Measurements from ENCODE around the gene AFAP1L1. TPM values are rescaled to one million over a fixed set of nuclear protein-coding genes. Genes with fewer than 3 reads are reported as not detected.

The AFAP1L1 gene
- polyA plus RNA-seq, 1 experiment = 1.8 TPM

GRCh38 chr5:149260761-149261160 is 10.9 kb upstream of the AFAP1L1 start:
- no peak for DNase-seq (ENCODE audit: low read depth, low spot score)

GRCh38 chr5:149261246-149261645 is 10.4 kb upstream of the AFAP1L1 start:
- Histone ChIP-seq H3K27ac (ENCODE audit: low read depth, low read length) (no peak overlapping the region), H3K9me3 (ENCODE audit: control insufficient read depth, insufficient read depth, low read length) (no peaks in the 10 kb centered on the region), H3K27me3 (ENCODE audit: control insufficient read depth, insufficient read depth, low read length) (peaks cover 3% of the 10 kb centered on the region), H3K4me3 (ENCODE audit: low read depth, low read length) (no peak overlapping the region)
- no peak for DNase-seq (ENCODE audit: low read depth, low spot score)
- ChIA-PET CTCF (interaction anchor here (0.7 to 1.2 kb wide), 2 partner anchors 64 to 131 kb away, joined by 3 read pairs; no protein-coding TSS in a partner anchor), POLR2A (no interaction called here)
- TF ChIP-seq CTCF (IDR thresholded peaks at IDR 0.05; ENCODE audit: low read depth, low read length) = no peak

More at GRCh38 chr5:149260761-149261160, 10.9 kb upstream of the AFAP1L1 start:
- no peak overlapping the region for H3K4me3 ChIP-seq (ENCODE audit: low read depth, low read length)
- ChIA-PET POLR2A (no interaction called here), CTCF (no interaction called here)
- H3K27ac ChIP-seq (ENCODE audit: low read depth, low read length) = no peak overlapping the region
- TF ChIP-seq CTCF (IDR thresholded peaks at IDR 0.05; ENCODE audit: low read depth, low read length) = no peak
- peaks cover 3% of the 10 kb centered on the region for H3K27me3 ChIP-seq (ENCODE audit: control insufficient read depth, insufficient read depth, low read length)
- no peaks in the 10 kb centered on the region for H3K9me3 ChIP-seq (ENCODE audit: control insufficient read depth, insufficient read depth, low read length)

GRCh38 chr5:149262315-149262714 is 9.3 kb upstream of the AFAP1L1 start:
- POLR2A ChIA-PET = no interaction called here
- no peak overlapping the region for H3K27ac ChIP-seq (ENCODE audit: low read depth, low read length)
- H3K27me3 ChIP-seq (ENCODE audit: control insufficient read depth, insufficient read depth, low read length) = peaks cover 3% of the 10 kb centered on the region
- no peak for DNase-seq (ENCODE audit: low read depth, low spot score)
- no peak for TF ChIP-seq CTCF (IDR thresholded peaks at IDR 0.05; ENCODE audit: low read depth, low read length)
- H3K4me3 ChIP-seq (ENCODE audit: low read depth, low read length) = no peak overlapping the region
- H3K9me3 ChIP-seq (ENCODE audit: control insufficient read depth, insufficient read depth, low read length) = no peaks in the 10 kb centered on the region
- CTCF ChIA-PET = interaction anchor here (1.2 kb wide), 1 partner anchor 132 kb away, joined by 3 read pairs; no protein-coding TSS in a partner anchor

DNA sequence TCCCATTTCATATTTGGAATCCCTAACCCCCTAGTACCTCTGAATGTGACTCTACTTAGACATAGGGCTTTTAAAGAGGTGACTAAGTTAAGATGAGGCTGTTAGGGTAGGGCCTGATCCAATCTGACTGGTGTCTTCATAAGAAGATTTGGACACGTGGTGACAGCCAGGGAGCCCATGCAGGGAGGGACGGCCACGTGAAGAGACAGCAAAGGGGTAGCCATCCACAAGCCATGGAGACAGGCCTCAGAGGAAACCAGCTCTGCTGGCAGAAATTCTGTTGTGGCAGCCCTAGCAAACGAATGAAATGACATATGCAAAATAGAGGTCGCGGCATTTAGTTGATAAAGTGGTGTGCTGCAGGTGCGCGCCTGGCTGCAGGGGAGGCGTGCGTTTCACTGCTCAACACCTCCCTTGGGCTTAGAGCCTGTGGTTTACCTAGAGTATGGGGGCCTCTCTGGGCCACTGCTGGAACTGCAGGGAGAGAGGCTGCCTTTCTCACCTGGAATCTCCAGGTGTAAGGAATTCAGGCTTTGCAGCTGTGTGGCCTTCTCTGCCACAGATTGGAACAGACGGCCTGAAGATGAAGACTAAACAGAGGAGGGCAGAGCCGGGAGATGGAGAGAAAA is 7.1 kb upstream of the AFAP1L1 start:
- H3K9me3 ChIP-seq (ENCODE audit: control insufficient read depth, insufficient read depth, low read length) = peaks cover 3% of the 10 kb centered on the region
- H3K27me3 ChIP-seq (ENCODE audit: control insufficient read depth, insufficient read depth, low read length) = peaks cover 3% of the 10 kb centered on the region
- ChIA-PET CTCF (interaction anchor here (0.6 to 2.1 kb wide), 11 partner anchors 10 to 150 kb away, joined by 3 to 17 read pairs (median 6); no protein-coding TSS in a partner anchor), POLR2A (no interaction called here)
- H3K27ac ChIP-seq (ENCODE audit: low read depth, low read length) = no peak overlapping the region
- H3K4me3 ChIP-seq (ENCODE audit: low read depth, low read length) = no peak overlapping the region
- no peak for DNase-seq (ENCODE audit: low read depth, low spot score)
- TF ChIP-seq CTCF (IDR thresholded peaks at IDR 0.05; ENCODE audit: low read depth, low read length) = peak; percentile 42

DNA sequence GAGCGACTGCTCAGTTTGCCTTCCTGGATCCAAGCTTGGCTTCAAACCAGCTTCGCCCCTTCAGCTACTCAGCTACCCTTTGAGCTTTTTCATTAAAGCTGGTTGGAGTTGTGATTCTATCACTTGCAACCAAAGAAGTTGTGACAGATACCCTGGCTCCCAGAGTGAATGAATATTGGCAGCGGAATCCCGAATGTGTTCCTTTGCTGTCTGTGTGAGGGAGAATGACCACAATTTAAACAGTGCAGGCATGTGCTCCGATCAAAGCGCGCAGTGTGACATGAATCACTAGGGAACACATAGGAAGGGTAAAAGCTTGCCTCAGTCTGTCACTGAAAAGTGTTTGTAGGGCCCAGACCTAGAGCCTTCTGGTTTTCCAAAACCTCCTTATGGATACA is 6.6 kb upstream of the AFAP1L1 start:
- Histone ChIP-seq H3K27me3 (ENCODE audit: control insufficient read depth, insufficient read depth, low read length) (peaks cover 3% of the 10 kb centered on the region), H3K4me3 (ENCODE audit: low read depth, low read length) (no peak overlapping the region), H3K9me3 (ENCODE audit: control insufficient read depth, insufficient read depth, low read length) (peaks cover 3% of the 10 kb centered on the region), H3K27ac (ENCODE audit: low read depth, low read length) (no peak overlapping the region)
- CTCF ChIA-PET = interaction anchor here (0.7 to 2.1 kb wide), 20 partner anchors 8 to 352 kb away, joined by 3 to 17 read pairs (median 4); partner anchors contain the start of gene GRPEL2
- POLR2A ChIA-PET = no interaction called here
- no peak for TF ChIP-seq CTCF (IDR thresholded peaks at IDR 0.05; ENCODE audit: low read depth, low read length)
- DNase-seq (ENCODE audit: low read depth, low spot score) = no peak
